A549 (cell line): Measurements from ENCODE around the gene MRPL14. TPM values are rescaled to one million over a fixed set of nuclear protein-coding genes. Genes with fewer than 3 reads are reported as not detected.
A peak's percentile ranks its signal among the peaks of the same experiment; 100 is the strongest.

ENCODE experiments used
- ATAC-seq, 2 experiments: fragments of 200-7000 bp in 1 of 2; fragments of >200 bp in 1 of 2; cut with Nextera tagmentation in 1 of 2; cut with Tn5 transposase in 1 of 2; 3 replicates each; pipeline versions ENCODE4 v1.8.0 to v1.9.1; 2018 to 2020; ENCODE audit warnings: mild to moderate bottlenecking in 1 of 2, moderate library complexity in 1 of 2
- CTCF ChIA-PET: fragments of 300-600 bp; sonication (Branson Sonifier 250); formaldehyde crosslinking; extraction: SDS; loops from one replicate; lab custom pipeline; 2021; ENCODE audit warnings: antibody characterized with exemption, inconsistent platforms; lab: Yijun Ruan, JAX
- POLR2A ChIA-PET: fragments of 350-600 bp; formaldehyde crosslinking; extraction: SDS; loops from one replicate; lab custom pipeline; 2021; ENCODE audit warnings: antibody characterized with exemption, inconsistent platforms; lab: Yijun Ruan, JAX
- DNase-seq, 2 experiments: peaks; one replicate each; pipeline versions ENCODE4 v3.0.0 to v3.0.0-alpha.2; 2011 to 2016; ENCODE audit warnings: low read depth in 1 of 2, low spot score in 1 of 2
- FAIRE-seq: peaks from 2 replicates; lab custom pipeline; 2011; peaks lifted over from hg19 to GRCh38; lab: Jason Lieb, UNC
- H3K27ac ChIP-seq, 2 experiments: fragments of >200 bp; sonication (Bioruptor Twin); formaldehyde crosslinking; 3 replicates each; pipeline ENCODE4 v1.5.1; 2016 to 2017
- H3K4me1 ChIP-seq: fragments of >200 bp; sonication (Bioruptor Twin); formaldehyde crosslinking; 3 replicates; pipeline ENCODE4 v1.6.1; 2016
- H3K4me2 ChIP-seq: fragments of >200 bp; sonication (Bioruptor Twin); formaldehyde crosslinking; 3 replicates; pipeline ENCODE4 v1.6.1; 2016
- H3K4me3 ChIP-seq: fragments of >200 bp; sonication (Bioruptor Twin); formaldehyde crosslinking; 3 replicates; pipeline ENCODE4 v1.5.1; 2016
- H3K9me3 ChIP-seq: fragments of >200 bp; sonication (Bioruptor Twin); formaldehyde crosslinking; 3 replicates; pipeline ENCODE4 v1.6.1; 2016
- CBX2 ChIP-seq: fragments of 200-600 bp; sonication (generic); IDR thresholded peaks from 2 replicates; pipeline ENCODE4 v1.6.1; 2016; ENCODE audit warnings: low read depth, mild to moderate bottlenecking, borderline replicate concordance
- CBX8 ChIP-seq: fragments of 200-600 bp; sonication (generic); IDR thresholded peaks from 2 replicates; pipeline ENCODE4 v1.6.1; 2016
- CHD4 ChIP-seq: fragments of 200-600 bp; sonication (generic); IDR thresholded peaks from 2 replicates; pipeline ENCODE4 v1.6.1; 2016; ENCODE audit warnings: antibody characterized with exemption, mild to moderate bottlenecking, borderline replicate concordance
- E2F6 ChIP-seq: IDR thresholded peaks from 2 replicates; pipeline ENCODE4 v1.6.1; 2012; ENCODE audit warnings: low read depth, borderline replicate concordance
- GATA3 ChIP-seq: IDR thresholded peaks from 2 replicates; pipeline ENCODE4 v1.6.1; 2012; ENCODE audit warnings: borderline replicate concordance
- HOXB13 ChIP-seq: fragments of 250-450 bp; sonication (Bioruptor Pico); IDR thresholded peaks from 2 replicates; pipeline ENCODE4 v1.5.0; 2020; ENCODE audit warnings: low read depth, mild to moderate bottlenecking, moderate library complexity
- NR3C1 ChIP-seq: fragments of >200 bp; sonication (Bioruptor Twin); formaldehyde crosslinking; IDR thresholded peaks from 3 replicates; pipeline ENCODE4 v1.6.1; 2017
- PBX3 ChIP-seq: IDR thresholded peaks from 2 replicates; pipeline ENCODE4 v1.6.1; 2012
- POLR2AphosphoS2 ChIP-seq: conservative IDR thresholded peaks from 2 replicates; pipeline ENCODE4 v1.6.1; 2012; ENCODE audit warnings: low read length, improper control_type of control experiment, inconsistent platforms
- ZFP36 ChIP-seq: fragments of 450-650 bp; IDR thresholded peaks from 2 replicates; pipeline ENCODE4 v1.6.1; 2014; ENCODE audit warnings: borderline replicate concordance; ENCODE audit not compliant: partially characterized antibody
- WGBS: methylation state at CpG from one replicate; pipeline ENCODE4 v1.1.6; 2017; ENCODE audit errors: missing lambda C conversion rate; 5-methylcytosine and 5-hydroxymethylcytosine counted together
- polyA plus RNA-seq, 4 experiments: library from polyadenylated mRNA; depleted of rRNA in 3 of 4; stranded (reverse); fragments of >200 nt; fragmentation: RNase III in 1 of 4; extraction: RNeasy Plus Mini Kit Qiagen cat#74134 plus additional on column Dnase treatment in 1 of 4; gene quantifications; 2 replicates in 3 of 4; 3 replicates in 1 of 4; pipeline ENCODE4 v1.2.3, GENCODE V29; 2011 to 2017
- TF ChIP-seq, protein P1 (sequence below): fragments of 250-450 bp; sonication (Bioruptor Pico); IDR thresholded peaks from 2 replicates; pipeline ENCODE4 v1.5.0; 2021; ENCODE audit warnings: mild to moderate bottlenecking, moderate library complexity, borderline replicate concordance
- TF ChIP-seq, protein P2 (sequence below): fragments of 450-650 bp; IDR thresholded peaks from 2 replicates; pipeline ENCODE4 v1.6.1; 2014; ENCODE audit warnings: antibody characterized with exemption
- TF ChIP-seq, protein P3 (sequence below): fragments of 200-600 bp; sonication (generic); IDR thresholded peaks from 2 replicates; pipeline ENCODE4 v1.6.1; 2016; ENCODE audit warnings: antibody characterized with exemption, mild to moderate bottlenecking, moderate library complexity
- TF ChIP-seq, protein P4 (sequence below): fragments of >200 bp; sonication (Bioruptor Twin); formaldehyde crosslinking; IDR thresholded peaks from 3 replicates; pipeline ENCODE4 v1.5.1; 2016

Gene MRPL14
- polyA plus RNA-seq, 2 of the 4 experiments (the other 2 are of a cell fraction) = 47.1 to 55.3 TPM

DNA sequence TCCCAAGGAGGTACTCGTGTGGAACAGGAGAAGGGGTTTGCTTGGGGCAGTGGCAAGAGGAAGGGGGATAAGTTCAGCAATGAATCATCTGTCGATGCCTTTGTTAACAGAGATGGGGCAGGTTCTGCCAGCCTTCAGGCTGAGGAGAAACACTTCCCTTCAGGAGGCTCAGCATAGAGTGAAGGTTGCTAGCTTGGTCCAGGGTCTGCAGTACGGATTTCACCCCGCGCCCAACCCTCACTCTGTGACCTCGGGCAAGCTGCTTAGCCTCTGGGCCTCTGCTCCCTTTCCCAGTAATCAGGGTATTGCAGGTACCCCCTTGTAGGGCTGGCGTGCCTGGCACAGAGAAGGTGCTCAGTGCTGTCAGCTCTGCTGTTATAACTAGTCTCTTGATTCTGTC, 38.9 kb upstream of the MRPL14 start:
- no peak for FAIRE-seq
- Histone ChIP-seq H3K9me3 (no peaks in the 10 kb centered on the region), H3K27ac (no peak overlapping the region), H3K4me2 (no peak overlapping the region), H3K4me3 (no peak overlapping the region), H3K4me1 (no peaks in the 10 kb centered on the region)
- no peak for TF ChIP-seq CHD4
- TF ChIP-seq, protein P1, sequence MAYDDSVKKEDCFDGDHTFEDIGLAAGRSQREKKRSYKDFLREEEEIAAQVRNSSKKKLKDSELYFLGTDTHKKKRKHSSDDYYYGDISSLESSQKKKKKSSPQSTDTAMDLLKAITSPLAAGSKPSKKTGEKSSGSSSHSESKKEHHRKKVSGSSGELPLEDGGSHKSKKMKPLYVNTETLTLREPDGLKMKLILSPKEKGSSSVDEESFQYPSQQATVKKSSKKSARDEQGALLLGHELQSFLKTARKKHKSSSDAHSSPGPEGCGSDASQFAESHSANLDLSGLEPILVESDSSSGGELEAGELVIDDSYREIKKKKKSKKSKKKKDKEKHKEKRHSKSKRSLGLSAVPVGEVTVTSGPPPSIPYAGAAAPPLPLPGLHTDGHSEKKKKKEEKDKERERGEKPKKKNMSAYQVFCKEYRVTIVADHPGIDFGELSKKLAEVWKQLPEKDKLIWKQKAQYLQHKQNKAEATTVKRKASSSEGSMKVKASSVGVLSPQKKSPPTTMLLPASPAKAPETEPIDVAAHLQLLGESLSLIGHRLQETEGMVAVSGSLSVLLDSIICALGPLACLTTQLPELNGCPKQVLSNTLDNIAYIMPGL (CRISPR knock-in tag) = no peak
- TF ChIP-seq, protein P2, sequence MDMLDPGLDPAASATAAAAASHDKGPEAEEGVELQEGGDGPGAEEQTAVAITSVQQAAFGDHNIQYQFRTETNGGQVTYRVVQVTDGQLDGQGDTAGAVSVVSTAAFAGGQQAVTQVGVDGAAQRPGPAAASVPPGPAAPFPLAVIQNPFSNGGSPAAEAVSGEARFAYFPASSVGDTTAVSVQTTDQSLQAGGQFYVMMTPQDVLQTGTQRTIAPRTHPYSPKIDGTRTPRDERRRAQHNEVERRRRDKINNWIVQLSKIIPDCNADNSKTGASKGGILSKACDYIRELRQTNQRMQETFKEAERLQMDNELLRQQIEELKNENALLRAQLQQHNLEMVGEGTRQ = no peak
- no peak for TF ChIP-seq HOXB13
- TF ChIP-seq CBX8 = no peak
- 24% methylated on average over 7 of the region's 7 CpGs for WGBS
- no peak for DNase-seq
- ATAC-seq = peak in 1 of 2 experiments; percentile 40; a peak in 3 of 6 replicates
- CTCF ChIA-PET = no interaction called here
- POLR2A ChIA-PET = no interaction called here

GRCh38 chr6:44162876-44163625, 35.8 kb upstream of the MRPL14 start:
- Histone ChIP-seq H3K4me2 (no peak overlapping the region), H3K9me3 (no peaks in the 10 kb centered on the region), H3K4me3 (no peak overlapping the region), H3K27ac (no peak overlapping the region), H3K4me1 (no peaks in the 10 kb centered on the region)
- DNase-seq (no peak), FAIRE-seq (no peak), ATAC-seq (no peak)
- 31% methylated on average over 8 of the region's 8 CpGs for WGBS
- CTCF ChIA-PET = interaction anchor here (0.6 to 5.1 kb wide), 5 partner anchors 9 to 75 kb away, joined by 3 to 31 read pairs (median 3); no protein-coding TSS in a partner anchor
- POLR2A ChIA-PET = no interaction called here
- TF ChIP-seq, protein P3, sequence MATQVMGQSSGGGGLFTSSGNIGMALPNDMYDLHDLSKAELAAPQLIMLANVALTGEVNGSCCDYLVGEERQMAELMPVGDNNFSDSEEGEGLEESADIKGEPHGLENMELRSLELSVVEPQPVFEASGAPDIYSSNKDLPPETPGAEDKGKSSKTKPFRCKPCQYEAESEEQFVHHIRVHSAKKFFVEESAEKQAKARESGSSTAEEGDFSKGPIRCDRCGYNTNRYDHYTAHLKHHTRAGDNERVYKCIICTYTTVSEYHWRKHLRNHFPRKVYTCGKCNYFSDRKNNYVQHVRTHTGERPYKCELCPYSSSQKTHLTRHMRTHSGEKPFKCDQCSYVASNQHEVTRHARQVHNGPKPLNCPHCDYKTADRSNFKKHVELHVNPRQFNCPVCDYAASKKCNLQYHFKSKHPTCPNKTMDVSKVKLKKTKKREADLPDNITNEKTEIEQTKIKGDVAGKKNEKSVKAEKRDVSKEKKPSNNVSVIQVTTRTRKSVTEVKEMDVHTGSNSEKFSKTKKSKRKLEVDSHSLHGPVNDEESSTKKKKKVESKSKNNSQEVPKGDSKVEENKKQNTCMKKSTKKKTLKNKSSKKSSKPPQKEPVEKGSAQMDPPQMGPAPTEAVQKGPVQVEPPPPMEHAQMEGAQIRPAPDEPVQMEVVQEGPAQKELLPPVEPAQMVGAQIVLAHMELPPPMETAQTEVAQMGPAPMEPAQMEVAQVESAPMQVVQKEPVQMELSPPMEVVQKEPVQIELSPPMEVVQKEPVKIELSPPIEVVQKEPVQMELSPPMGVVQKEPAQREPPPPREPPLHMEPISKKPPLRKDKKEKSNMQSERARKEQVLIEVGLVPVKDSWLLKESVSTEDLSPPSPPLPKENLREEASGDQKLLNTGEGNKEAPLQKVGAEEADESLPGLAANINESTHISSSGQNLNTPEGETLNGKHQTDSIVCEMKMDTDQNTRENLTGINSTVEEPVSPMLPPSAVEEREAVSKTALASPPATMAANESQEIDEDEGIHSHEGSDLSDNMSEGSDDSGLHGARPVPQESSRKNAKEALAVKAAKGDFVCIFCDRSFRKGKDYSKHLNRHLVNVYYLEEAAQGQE = no peak
- TF ChIP-seq, protein P4, sequence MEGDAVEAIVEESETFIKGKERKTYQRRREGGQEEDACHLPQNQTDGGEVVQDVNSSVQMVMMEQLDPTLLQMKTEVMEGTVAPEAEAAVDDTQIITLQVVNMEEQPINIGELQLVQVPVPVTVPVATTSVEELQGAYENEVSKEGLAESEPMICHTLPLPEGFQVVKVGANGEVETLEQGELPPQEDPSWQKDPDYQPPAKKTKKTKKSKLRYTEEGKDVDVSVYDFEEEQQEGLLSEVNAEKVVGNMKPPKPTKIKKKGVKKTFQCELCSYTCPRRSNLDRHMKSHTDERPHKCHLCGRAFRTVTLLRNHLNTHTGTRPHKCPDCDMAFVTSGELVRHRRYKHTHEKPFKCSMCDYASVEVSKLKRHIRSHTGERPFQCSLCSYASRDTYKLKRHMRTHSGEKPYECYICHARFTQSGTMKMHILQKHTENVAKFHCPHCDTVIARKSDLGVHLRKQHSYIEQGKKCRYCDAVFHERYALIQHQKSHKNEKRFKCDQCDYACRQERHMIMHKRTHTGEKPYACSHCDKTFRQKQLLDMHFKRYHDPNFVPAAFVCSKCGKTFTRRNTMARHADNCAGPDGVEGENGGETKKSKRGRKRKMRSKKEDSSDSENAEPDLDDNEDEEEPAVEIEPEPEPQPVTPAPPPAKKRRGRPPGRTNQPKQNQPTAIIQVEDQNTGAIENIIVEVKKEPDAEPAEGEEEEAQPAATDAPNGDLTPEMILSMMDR = no peak
- TF ChIP-seq NR3C1 (no peak), PBX3 (no peak), E2F6 (no peak), CBX2 (no peak), POLR2AphosphoS2 (no peak), GATA3 (no peak), ZFP36 (no peak)
